Caco-2 (cell line): ENCODE measurements around the gene GPR25. TPM values are rescaled to one million over a fixed set of nuclear protein-coding genes. Genes with fewer than 3 reads are reported as not detected.

Experiments used
- BruUV-seq: library from RNA; stranded (reverse); fragments of 400-500 nt; replicated peaks from 2 replicates; lab custom pipeline; 2021; lab: Mats Ljungman, UMichigan
- CTCF ChIA-PET: fragments of 300-600 bp; sonication (Branson Sonifier 250); formaldehyde crosslinking; loops from one replicate; lab custom pipeline; 2022; ENCODE audit warnings: antibody characterized with exemption; lab: Charles Lee
- POLR2A ChIA-PET: fragments of 300-600 bp; sonication (Branson Sonifier 250); formaldehyde crosslinking; loops from one replicate; lab custom pipeline; 2022; ENCODE audit warnings: antibody characterized with exemption; lab: Charles Lee
- DNase-seq, 2 experiments: peaks; one replicate each; pipeline versions ENCODE4 v3.0.0 to v3.0.0-alpha.2; 2020 to 2022
- H3K27me3 ChIP-seq: replicated peaks from 2 replicates; pipeline ENCODE4 v1.6.0; 2011; ENCODE audit warnings: low read length; ENCODE audit not compliant: control insufficient read depth, insufficient read depth
- H3K36me3 ChIP-seq: 2 replicates; pipeline ENCODE4 v1.5.1; 2011; ENCODE audit warnings: low read length; ENCODE audit not compliant: control insufficient read depth, insufficient read depth
- H3K4me1 ChIP-seq: fragments of 250-450 bp; sonication (Bioruptor Pico); 2 replicates; pipeline ENCODE4 v1.5.1; 2020; ENCODE audit warnings: mild to moderate bottlenecking
- H3K4me3 ChIP-seq: 2 replicates; pipeline ENCODE4 v1.5.1; 2011; ENCODE audit warnings: low read depth, mild to moderate bottlenecking, control low read depth, low read length
- H3K9me3 ChIP-seq: fragments of 250-450 bp; sonication (Bioruptor Pico); 2 replicates; pipeline ENCODE4 v1.5.1; 2020; ENCODE audit warnings: mild to moderate bottlenecking, moderate library complexity
- H3K27ac Mint-ChIP-seq: one replicate; pipeline ENCODE4 v1.8.0; 2022; ENCODE audit warnings: mixed read lengths; ENCODE audit not compliant: unreplicated experiment
- H3K27me3 Mint-ChIP-seq: one replicate; pipeline ENCODE4 v1.8.0; 2022; ENCODE audit warnings: mixed read lengths; ENCODE audit not compliant: insufficient read depth, unreplicated experiment
- H3K36me3 Mint-ChIP-seq: one replicate; pipeline ENCODE4 v1.8.0; 2022; ENCODE audit warnings: mild to moderate bottlenecking, mixed read lengths; ENCODE audit not compliant: insufficient read depth, unreplicated experiment
- H3K4me1 Mint-ChIP-seq: one replicate; pipeline ENCODE4 v1.8.0; 2022; ENCODE audit warnings: low read depth, mixed read lengths; ENCODE audit not compliant: unreplicated experiment
- H3K4me3 Mint-ChIP-seq: one replicate; pipeline ENCODE4 v1.8.0; 2022; ENCODE audit warnings: mild to moderate bottlenecking, moderate library complexity, mixed read lengths; ENCODE audit not compliant: unreplicated experiment
- H3K9me3 Mint-ChIP-seq: one replicate; pipeline ENCODE4 v1.8.0; 2022; ENCODE audit warnings: mixed read lengths; ENCODE audit not compliant: unreplicated experiment
- CTCF ChIP-seq, 2 experiments: fragments of 200-600 bp in 1 of 2; IDR thresholded peaks; 1 replicate in 1 of 2; 2 replicates in 1 of 2; pipeline versions ENCODE4 v1.5.1 to v1.8.0; 2011 to 2022; ENCODE audit warnings: antibody characterized with exemption in 1 of 2, control low read depth in 1 of 2, inconsistent platforms in 1 of 2, low read depth in 1 of 2, low read length in 1 of 2, mild to moderate bottlenecking in 1 of 2, moderate library complexity in 1 of 2; ENCODE audit not compliant: insufficient read depth in 1 of 2, severe bottlenecking in 1 of 2, unreplicated experiment in 1 of 2
- intact Hi-C: fragments of 100-400 bp; cut with micrococcal nuclease; formaldehyde crosslinking; loops from one replicate; pipeline ENCODE4 v1.10.0; 2022; ENCODE audit not compliant: unreplicated experiment
- total RNA-seq: library from RNA; stranded (reverse); gene quantifications from 2 replicates; pipeline ENCODE4 v1.2.3, GENCODE V29; 2022

GPR25 gene
- total RNA-seq, 1 experiment from 2014 or later = not detected

DNA sequence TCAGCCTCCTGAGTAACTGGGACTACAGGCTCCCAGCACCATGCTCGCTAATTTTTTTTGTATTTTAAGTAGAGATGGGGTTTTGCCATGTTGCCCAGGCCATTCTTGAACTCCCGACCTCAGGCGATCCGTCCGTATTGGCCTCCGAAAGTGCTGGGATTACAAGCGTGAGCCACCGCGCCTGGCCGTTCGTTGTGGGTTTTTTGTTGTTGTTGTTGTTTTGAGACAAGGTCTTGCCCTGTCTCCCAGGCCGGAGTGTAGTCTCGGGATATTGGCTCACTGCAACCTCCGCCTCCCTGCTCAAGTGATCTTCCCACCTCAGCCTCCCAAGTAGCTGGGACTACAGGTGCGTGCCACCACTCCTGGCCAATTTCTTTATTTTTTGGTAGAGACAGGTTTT, 17.2 kb downstream of the GPR25 start:
- TF ChIP-seq CTCF (IDR thresholded peaks at IDR 0.05; ENCODE audit: insufficient read depth in 1 of 2, low read depth in 1 of 2, low read length in 1 of 2, severe bottlenecking in 1 of 2, unreplicated experiment in 1 of 2) = no peak
- Histone ChIP-seq H3K9me3 (no peaks in the 10 kb centered on the region), H3K36me3 (no peaks in the 10 kb centered on the region), H3K4me1 (peaks cover 15% of the 10 kb centered on the region), H3K27me3 (no peaks in the 10 kb centered on the region), H3K4me3 (no peak overlapping the region)
- DNase-seq = no peak
- Mint-ChIP-seq H3K4me3 (peak overlapping the region; percentile 97), H3K27me3 (no peaks in the 10 kb centered on the region), H3K9me3 (no peaks in the 10 kb centered on the region), H3K36me3 (peaks cover 29% of the 10 kb centered on the region), H3K4me1 (peaks cover 30% of the 10 kb centered on the region), H3K27ac (peak overlapping the region; percentile 94)
- intact Hi-C loops = loop anchor here (2.0 to 5.0 kb wide), 4 partner anchors 27 to 223 kb away; partner anchors contain the start of genes CACNA1S, DDX59 and KIF21B
- ChIA-PET CTCF (interaction anchor here (1.2 kb wide), 1 partner anchor 153 kb away, joined by 3 read pairs; no protein-coding TSS in a partner anchor), POLR2A (no interaction called here)
- BruUV-seq = no TSS peak

GRCh38 chr1:200890818-200891773, 18.3 kb downstream of the GPR25 start:
- ChIA-PET POLR2A (interaction anchor here (1.0 kb wide), 3 partner anchors 14 to 221 kb away, joined by 3 to 5 read pairs (median 4); partner anchors contain the start of gene DDX59), CTCF (interaction anchor here (0.6 to 1.9 kb wide), 8 partner anchors 16 to 269 kb away, joined by 3 to 9 read pairs (median 5); no protein-coding TSS in a partner anchor)
- H3K4me3 ChIP-seq = peak overlapping the region; percentile 73
- intact Hi-C loops = loop anchor here (1.0 to 5.0 kb wide), 6 partner anchors 26 to 224 kb away; partner anchors contain the start of genes CACNA1S, DDX59 and KIF21B
- Mint-ChIP-seq H3K4me3 (peak overlapping the region; percentile 97), H3K36me3 (peaks cover 40% of the 10 kb centered on the region), H3K4me1 (peaks cover 30% of the 10 kb centered on the region), H3K9me3 (no peaks in the 10 kb centered on the region), H3K27ac (peak overlapping the region; percentile 94), H3K27me3 (no peaks in the 10 kb centered on the region)
- peak; percentile 93 to 95 for DNase-seq
- TF ChIP-seq CTCF (IDR thresholded peaks at IDR 0.05; ENCODE audit: insufficient read depth in 1 of 2, low read depth in 1 of 2, low read length in 1 of 2, severe bottlenecking in 1 of 2, unreplicated experiment in 1 of 2) = peak; percentile 65 to 78
- no peaks in the 10 kb centered on the region for H3K9me3 ChIP-seq
- no TSS peak for BruUV-seq
- no peaks in the 10 kb centered on the region for H3K36me3 ChIP-seq
- H3K4me1 ChIP-seq = peaks cover 15% of the 10 kb centered on the region
- H3K27me3 ChIP-seq = no peaks in the 10 kb centered on the region

DNA sequence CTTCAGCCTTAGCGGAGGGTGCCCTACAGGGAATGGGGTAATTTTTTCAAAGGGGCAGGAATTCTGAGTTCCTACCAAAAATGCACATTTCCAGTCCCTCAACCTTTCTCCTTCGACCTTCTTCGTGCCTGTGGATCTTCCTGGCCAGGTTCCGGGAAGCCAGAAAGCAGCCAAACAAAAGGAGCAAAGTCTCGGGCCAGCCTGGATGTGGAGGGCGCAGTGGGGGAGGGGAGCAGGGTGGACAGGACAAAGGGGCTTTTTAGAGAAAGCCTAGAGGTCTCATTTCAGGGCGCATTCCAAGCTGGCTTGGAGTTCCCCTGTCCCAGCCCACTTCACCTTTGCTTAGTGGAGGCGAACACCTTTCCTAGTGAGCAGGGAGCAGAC, 19.0 kb downstream of the GPR25 start:
- Mint-ChIP-seq H3K36me3 (peaks cover 47% of the 10 kb centered on the region), H3K9me3 (no peaks in the 10 kb centered on the region), H3K4me1 (peaks cover 30% of the 10 kb centered on the region), H3K27ac (peak overlapping the region; percentile 94), H3K27me3 (no peaks in the 10 kb centered on the region), H3K4me3 (peak overlapping the region; percentile 97)
- Histone ChIP-seq H3K27me3 (no peaks in the 10 kb centered on the region), H3K36me3 (no peaks in the 10 kb centered on the region), H3K4me1 (peaks cover 15% of the 10 kb centered on the region), H3K9me3 (no peaks in the 10 kb centered on the region), H3K4me3 (peak overlapping the region; percentile 73)
- no peak for TF ChIP-seq CTCF (IDR thresholded peaks at IDR 0.05; ENCODE audit: insufficient read depth in 1 of 2, low read depth in 1 of 2, low read length in 1 of 2, severe bottlenecking in 1 of 2, unreplicated experiment in 1 of 2)
- intact Hi-C loops = loop anchor here (1.0 to 5.0 kb wide), 6 partner anchors 25 to 224 kb away; partner anchors contain the start of genes CACNA1S, DDX59 and KIF21B
- ChIA-PET CTCF (interaction anchor here (0.6 to 1.9 kb wide), 6 partner anchors 16 to 270 kb away, joined by 3 to 9 read pairs (median 6); no protein-coding TSS in a partner anchor), POLR2A (interaction anchor here (1.0 kb wide), 2 partner anchors 16 to 222 kb away, joined by 4 to 5 read pairs; partner anchors contain the start of gene DDX59)
- no TSS peak for BruUV-seq
- DNase-seq = peak; percentile 77 to 86
